Measurements from ENCODE around the gene CCT8L2.
A peak's percentile ranks its signal among the peaks of the same experiment; 100 is the strongest.
"Not testable (repeated sequence)": the region's sequence is repeated elsewhere in the genome, so short reads cannot be mapped to it uniquely, and the experiment has no call there.

The CCT8L2 gene

GRCh38 chr22:16592710-16593109 is at the start of gene CCT8L2:
Gene CCT8L2, minus strand, starts transcription at chr22:16592810. Its CDS starts 260 bp downstream, at chr22:16592550.
- not testable (repeated sequence) for DNase-seq (ENCODE audit: low spot score); FAIRE-seq

- not testable (repeated sequence) for DNase-seq (ENCODE audit: low spot score); FAIRE-seq
These were observed 42.8 kb upstream of the CCT8L2 start for GRCh38 chr22:16635442-16635841.

- FAIRE-seq; DNase-seq (ENCODE audit: low spot score): not testable (repeated sequence)
These were observed 41.5 kb upstream of the CCT8L2 start for GRCh38 chr22:16634092-16634491.

GRCh38 chr22:16628476-16628875 is 35.9 kb upstream of the CCT8L2 start:
- FAIRE-seq; DNase-seq (ENCODE audit: low spot score): not testable (repeated sequence)

- not testable (repeated sequence) for DNase-seq (ENCODE audit: low spot score); FAIRE-seq
These were observed 32.4 kb upstream of the CCT8L2 start for GRCh38 chr22:16625018-16625417.

- not testable (repeated sequence) for FAIRE-seq
These were observed 31.0 kb upstream of the CCT8L2 start for GRCh38 chr22:16623595-16623994.

GRCh38 chr22:16617516-16617915 is 24.9 kb upstream of the CCT8L2 start:
- DNase-seq (ENCODE audit: low spot score); FAIRE-seq: not testable (repeated sequence)

More at GRCh38 chr22:16623595-16623994, 31.0 kb upstream of the CCT8L2 start:
- not testable (repeated sequence) for DNase-seq (ENCODE audit: low spot score)

GRCh38 chr22:16616390-16616938 is 23.9 kb upstream of the CCT8L2 start:
- DNase-seq (ENCODE audit: low spot score); FAIRE-seq: not testable (repeated sequence)

- FAIRE-seq = not testable (repeated sequence)
These were observed 23.1 kb upstream of the CCT8L2 start for GRCh38 chr22:16615606-16616245.

GRCh38 chr22:16609548-16610261 is 17.1 kb upstream of the CCT8L2 start:
- DNase-seq (ENCODE audit: low spot score) (no peak), FAIRE-seq (no peak)

More at GRCh38 chr22:16615606-16616245, 23.1 kb upstream of the CCT8L2 start:
- not testable (repeated sequence) for DNase-seq (ENCODE audit: low spot score)

- DNase-seq (ENCODE audit: low spot score) (no peak), FAIRE-seq (no peak)
These were observed 16.3 kb upstream of the CCT8L2 start for GRCh38 chr22:16608931-16609330.

- DNase-seq (ENCODE audit: low spot score); FAIRE-seq: not testable (repeated sequence)
These were observed 11.8 kb upstream of the CCT8L2 start for GRCh38 chr22:16604257-16604998.

- not testable (repeated sequence) for FAIRE-seq; DNase-seq (ENCODE audit: low spot score)
These were observed 11.2 kb upstream of the CCT8L2 start for GRCh38 chr22:16603770-16604242.

- FAIRE-seq = no peak
- DNase-seq (ENCODE audit: low spot score) = no peak
These were observed 10.8 kb upstream of the CCT8L2 start for GRCh38 chr22:16603448-16603768.

GRCh38 chr22:16602728-16603447 is 10.3 kb upstream of the CCT8L2 start:
- FAIRE-seq; DNase-seq (ENCODE audit: low spot score): not testable (repeated sequence)

GRCh38 chr22:16602224-16602727 is 9.7 kb upstream of the CCT8L2 start:
- not testable (repeated sequence) for FAIRE-seq; DNase-seq (ENCODE audit: low spot score)

- DNase-seq (ENCODE audit: low spot score) (peak; percentile 44), FAIRE-seq (no peak)
These were observed 9.0 kb upstream of the CCT8L2 start for GRCh38 chr22:16601437-16602223.

- FAIRE-seq = not testable (repeated sequence)
- DNase-seq (ENCODE audit: low spot score) = peak; percentile 83
These were observed 8.2 kb upstream of the CCT8L2 start for GRCh38 chr22:16600644-16601436.

- not testable (repeated sequence) for FAIRE-seq; DNase-seq (ENCODE audit: low spot score)
These were observed 7.0 kb upstream of the CCT8L2 start for GRCh38 chr22:16599648-16600047.
